EL (cell line): ENCODE measurements around the gene GLO1.
A peak's percentile ranks its signal among the peaks of the same experiment; 100 is the strongest.

Source experiments
- DNase-seq: peaks from one replicate; pipeline ENCODE4 v3.0.0-alpha.2; 2016

GLO1 gene

DNA sequence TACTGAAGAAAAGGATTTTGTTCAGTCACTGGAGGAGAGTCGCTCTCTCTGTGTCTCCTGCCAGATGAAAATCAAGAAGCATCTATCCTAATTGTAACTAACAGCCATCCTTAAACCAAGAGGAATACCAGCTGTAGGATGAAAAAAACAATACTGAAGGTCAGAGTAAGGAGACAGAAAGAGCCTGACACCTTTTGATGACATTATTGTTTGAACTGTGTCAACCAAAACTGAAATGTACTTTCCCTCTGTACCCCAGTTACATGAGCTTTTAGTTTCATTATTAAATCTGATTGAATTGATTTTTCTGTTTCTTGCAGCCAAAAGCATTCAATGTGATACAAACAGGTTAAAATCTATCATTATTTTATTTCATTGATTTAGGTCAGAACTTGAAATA is 46.0 kb downstream of the GLO1 start:
- DNase-seq, result no peak

DNA sequence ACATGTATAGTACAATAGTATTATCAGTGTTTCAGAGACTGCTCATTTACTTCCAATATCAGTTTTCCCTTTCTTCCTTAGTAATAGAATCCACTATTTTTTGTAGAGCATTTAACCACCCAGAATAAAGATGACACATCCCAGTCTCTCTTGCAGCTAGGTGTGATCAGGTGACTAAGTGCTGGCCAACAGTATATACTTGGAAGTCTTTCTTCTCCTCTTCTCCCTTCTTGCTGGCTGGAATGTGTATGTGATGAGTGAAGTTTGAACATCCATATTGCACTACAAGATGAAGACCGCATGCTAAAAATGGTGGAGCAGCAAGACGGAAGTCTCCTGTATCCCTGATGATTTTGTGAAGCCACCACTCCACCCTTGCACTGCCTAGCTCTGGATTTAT is 48.7 kb downstream of the GLO1 start:
- no peak for DNase-seq

DNA sequence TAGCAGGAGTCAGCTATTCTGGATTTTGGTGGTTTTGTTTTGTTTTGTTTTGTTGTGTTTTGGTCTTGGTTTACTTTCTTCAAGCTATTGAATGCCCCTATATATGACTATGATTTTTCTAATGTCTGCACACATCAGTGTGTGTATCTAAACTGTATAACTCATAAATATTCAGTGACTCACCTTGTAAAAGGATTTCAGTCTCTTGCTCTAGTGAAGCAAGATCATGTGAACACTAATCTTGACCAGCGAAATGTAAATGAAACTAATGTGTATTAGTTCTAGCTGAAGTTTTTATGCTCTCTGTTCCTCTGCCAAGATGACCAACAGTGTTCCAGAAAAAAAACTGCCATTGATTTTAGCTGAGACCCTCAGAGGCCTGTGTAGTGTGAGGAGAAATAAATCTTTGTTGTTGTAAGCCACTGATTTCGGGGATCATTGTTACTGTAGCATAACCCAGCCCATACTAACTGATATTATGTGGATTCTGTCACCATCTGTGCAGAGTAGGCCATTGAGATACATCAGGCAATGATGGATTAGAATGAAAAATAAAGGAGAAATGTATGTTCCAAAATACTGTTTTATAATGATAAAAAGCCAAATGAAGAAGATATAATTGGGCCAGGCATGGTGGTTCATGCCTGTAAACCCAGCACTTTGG is 51.7 kb downstream of the GLO1 start:
- no peak for DNase-seq

DNA sequence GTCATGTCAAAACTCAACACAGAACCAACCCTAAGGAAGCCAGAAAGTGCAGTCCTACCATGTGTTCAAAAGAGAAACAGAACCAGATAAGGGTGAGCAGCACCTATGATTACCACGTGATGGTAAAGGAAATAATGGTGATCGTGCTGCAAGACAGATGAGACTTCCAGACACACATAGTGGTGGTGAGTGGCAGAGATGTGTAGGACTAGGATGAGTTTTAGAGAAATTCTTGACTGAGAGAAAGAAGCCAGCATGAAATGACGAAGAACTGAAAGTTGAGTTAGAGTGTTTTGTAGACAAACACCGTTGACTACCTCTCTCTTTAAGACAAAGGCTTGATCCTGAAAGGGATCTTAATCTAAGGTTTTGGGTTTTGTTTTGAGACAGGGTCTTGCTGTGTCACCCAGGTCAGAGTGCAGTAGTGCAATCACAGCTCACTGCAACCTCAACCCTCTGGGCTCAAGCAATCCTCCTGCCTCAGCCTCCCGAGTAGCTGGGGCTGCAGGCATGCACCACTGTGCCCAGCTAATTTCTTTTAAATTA is 52.7 kb downstream of the GLO1 start:
- no peak for DNase-seq

DNA sequence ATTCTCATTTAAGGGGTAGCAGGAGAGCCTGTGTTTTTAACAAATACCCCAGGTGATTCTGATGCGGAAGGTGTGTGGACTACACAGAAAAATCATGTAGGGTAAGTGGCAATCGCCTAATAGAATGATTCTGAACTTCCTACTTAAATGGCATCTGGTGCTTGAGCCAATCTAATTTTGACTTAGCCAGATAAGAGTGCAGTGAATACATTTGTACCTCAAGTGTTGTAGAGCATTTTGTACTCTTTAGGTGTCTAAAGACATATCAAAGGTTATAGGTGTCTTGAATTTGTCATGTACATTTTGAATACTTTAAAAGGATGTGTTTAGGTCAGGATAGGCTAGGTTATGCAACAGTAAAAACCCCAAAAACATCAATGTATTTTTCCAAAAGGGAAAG is 53.2 kb downstream of the GLO1 start:
- DNase-seq, result no peak

DNA sequence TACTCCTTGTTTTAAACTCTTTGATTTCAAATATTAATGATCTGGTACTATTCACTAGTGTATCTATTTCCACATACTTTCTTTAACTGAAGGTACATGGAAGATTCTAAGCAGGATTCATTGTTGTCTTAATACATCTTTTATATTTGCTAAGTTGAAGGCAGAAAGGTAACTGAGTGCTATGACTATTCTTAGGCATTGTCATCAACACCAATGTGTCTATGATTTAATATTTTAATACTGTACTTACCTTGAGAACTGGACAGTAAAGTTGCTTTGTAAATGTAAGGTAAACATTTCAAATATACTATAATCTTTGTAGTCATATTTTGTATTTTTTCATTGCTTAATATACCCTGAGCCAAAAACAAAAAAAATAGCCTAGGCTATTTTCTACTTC is 54.3 kb downstream of the GLO1 start:
- no peak for DNase-seq

DNA sequence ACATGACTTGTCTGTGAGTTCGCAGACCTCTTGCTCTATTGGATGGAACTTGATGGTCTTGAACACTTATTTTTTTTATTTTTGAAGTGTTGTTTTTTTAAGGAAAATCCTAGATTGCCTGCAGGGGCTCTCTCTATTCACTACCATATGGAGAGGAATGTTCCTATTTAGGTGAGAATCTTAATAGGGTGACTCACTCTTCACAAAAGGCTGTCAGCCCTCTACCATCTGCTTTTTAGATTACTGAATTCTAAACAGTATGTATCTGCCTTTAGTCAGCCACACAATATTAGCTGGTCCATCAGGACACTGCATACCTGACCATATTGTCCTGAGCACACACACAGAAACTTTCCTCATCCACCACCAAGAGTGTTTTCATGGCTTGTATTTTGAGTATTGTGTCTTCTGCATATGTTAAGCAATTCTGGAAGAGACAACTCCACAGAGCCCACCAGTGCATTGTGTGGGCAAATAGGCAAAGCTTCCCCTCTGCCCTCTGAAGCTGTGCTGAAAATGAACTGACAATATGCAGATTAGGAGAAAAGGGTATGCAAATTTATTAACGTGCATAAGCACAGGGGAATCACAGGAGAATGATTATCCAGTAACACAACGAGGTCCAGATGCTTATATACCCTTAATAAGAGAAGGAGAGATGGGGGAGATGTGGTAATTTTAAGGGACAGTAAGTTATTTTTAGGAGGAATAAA is 56.6 kb downstream of the GLO1 start:
- DNase-seq, result peak; percentile 26

DNA sequence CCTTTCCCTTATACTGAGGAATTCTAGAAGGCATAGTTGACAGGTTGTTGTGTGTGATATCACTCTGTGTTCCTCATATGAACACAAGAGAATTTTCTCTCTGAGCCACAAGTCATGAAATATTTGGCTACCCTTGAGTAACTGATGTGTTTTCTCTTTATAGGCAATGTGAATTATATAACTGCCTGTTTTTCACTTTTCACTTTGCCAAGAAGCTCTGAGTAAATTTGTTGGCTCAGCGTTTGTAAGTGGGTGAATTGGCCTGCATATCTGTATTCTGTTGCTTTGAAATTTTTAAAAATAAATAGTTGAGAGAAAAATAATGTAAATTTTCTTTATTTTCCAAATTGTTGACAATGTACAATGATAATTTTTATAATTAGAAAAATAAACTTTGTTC is 58.0 kb downstream of the GLO1 start:
- no peak for DNase-seq

DNA sequence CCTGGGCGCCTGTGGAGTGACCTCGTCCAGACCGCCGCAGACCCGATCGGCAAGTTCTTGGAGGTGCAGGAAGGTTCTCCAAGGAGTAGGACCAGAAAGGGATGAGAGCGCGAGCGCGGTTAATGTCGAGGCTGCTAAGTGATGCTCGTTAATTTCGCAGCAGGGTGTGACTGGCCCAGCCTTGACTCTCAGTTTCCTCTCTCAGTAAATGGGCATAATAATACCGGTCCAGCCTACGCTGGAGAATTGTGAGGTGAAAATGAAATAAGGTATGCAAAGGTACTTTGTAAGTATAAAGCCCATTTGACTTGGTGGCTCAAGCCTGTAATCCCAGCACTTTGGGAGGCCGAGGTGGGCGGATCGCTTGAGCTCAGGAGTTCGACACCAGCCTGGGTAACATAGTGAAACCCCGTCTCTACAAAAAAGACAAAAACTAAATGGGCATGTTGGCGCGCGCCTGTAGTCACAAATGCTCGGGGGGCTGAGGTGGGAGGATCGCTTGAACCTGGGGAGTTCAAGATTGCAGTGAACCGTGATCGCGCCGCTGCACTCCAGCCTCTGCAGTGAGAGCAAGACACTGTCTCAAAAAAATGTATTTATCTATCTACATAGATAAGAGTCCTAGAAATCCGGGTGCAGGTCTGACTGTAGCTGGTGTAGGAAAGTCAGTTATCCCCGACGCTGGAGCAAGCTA is 62.6 kb downstream of the GLO1 start:
- DNase-seq, result peak; percentile 7

DNA sequence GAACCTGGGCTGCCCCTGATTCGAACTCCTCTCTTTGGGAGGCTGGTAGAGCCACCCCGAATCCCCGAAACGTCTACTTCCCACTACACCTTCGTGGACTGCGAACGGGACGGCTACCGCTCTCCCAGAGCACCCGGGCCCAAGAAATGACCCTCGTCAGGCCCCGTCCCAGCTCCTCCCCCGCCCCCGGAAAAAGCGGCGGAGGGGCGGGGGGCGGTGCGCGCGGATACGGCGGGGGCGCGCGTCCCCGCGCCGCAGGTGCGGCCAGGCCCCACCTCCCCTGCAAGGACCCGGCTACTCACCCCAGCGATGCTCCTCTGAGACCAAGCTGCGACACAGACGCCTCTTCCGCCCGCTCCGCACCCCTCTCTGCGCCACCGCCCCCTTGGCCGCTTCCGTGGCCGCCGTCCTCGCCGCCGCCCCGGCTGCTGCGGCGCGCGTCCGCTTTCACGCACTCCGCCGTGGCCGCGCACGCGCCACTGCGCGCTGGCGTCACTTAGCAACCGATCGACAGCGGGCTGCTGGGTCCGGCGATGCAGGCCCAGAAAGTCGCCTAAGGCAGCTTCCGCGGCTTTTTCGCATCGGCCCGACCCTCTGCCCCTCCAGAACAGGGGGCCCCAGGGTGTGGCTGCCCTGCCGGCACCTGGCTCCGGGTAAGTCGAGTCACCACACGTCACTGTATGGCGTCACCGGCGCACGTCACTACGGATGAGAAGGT is 63.3 kb downstream of the GLO1 start, which contains the start of gene BTBD9:
TSS of gene BTBD9 (minus strand) at position 432 of the 718 bp plus-strand sequence.
- DNase-seq, result peak; percentile 81

DNA sequence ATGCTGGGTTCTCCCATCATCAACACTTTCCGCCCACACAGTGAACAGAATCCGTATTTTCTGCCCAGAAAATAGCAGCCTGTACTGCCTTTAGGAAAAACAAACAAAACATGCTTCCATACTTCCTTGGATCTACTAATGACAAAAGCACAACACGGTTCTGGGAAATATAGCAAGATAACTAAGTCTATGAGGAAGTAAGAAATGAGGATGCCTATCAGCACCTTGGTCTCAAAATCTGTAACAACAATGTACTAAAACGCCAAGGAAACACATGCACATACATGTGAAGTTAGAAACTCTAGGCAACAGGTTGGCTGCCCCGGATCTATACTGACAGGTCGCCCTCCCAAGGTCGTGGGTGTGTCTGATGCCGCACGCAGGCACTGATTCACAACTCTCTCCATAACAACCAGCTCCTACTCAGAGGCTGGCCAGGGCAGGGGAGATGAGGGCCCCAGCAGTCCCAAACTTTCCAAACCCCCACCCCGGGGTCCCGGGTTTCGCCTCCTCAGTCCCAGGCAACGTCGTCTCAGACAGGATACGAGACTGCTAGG is 63.9 kb downstream of the GLO1 start:
- peak; percentile 53 for DNase-seq

DNA sequence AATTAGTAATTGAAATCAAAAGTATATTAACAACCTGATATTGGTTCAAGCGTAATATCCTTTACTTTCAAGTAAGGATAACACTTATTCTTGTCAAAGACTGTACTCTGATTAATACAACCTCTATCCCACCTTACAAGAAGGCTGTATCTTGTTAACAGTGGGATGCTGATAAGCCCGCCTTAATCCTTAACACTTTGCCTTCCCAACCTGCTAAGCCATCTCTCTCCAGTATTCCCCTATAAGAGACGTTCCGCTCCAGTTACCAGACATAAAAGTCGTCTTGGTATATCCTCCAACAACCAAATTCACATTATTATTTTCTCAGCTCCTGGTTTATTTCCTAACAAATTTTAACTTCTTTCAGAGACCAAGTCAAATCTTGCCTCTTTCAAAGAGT is 65.2 kb downstream of the GLO1 start:
- DNase-seq, result no peak

DNA sequence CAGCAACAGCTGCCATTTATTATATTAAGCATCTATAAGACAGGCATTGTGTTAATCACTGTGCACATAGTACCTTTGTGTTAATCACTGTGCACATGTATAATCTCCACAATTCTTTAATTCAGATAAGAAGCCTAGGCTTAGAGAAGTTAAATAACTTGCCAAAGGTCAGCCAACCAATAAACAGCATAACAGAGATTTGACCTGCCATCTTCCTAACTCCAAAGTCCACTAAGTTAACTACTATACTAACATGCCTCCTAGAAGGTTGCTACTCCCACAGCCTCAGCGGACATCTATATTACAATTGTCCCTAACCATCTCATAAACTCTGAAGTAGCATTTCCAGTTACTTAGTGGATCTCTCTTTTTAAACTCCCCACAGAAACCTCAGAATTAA is 66.9 kb downstream of the GLO1 start:
- no peak for DNase-seq

DNA sequence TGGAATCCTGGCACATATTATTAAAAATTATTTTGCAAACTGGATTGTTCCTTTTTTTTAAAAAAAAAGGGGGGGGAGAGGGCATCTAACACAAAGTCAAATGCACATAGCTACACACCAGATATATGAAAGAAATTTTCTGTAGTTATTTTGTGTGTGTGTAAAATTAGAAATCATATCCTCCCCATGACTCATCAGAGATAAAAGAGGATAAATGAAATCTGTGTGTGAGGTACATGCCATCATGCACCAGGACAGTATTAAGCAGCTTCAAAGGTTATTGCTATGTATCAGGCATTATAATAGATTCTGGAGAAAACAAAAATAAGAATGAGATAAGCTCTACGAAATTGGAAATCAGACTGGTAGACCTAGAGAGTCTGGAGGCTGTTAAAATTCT is 68.4 kb downstream of the GLO1 start:
- no peak for DNase-seq

DNA sequence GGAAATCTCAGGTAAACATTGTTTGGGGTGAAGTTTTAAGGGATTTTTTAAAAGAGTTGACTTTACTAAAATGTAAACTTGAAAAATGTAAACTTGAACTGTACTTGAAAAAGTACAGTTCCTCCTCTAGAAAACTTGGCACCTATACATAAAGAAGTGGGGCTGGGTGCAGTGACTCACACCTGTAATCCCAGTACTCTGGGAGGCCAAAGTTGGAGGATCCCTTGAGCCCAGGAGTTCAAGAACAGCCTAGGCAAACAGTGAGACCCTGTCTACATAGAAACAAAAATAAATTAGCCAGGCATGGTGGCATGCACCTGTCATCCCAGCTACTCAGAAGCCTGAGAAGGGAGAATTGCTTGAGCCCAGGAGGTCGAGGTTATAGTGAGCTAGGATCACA is 70.5 kb downstream of the GLO1 start:
- DNase-seq, result no peak

DNA sequence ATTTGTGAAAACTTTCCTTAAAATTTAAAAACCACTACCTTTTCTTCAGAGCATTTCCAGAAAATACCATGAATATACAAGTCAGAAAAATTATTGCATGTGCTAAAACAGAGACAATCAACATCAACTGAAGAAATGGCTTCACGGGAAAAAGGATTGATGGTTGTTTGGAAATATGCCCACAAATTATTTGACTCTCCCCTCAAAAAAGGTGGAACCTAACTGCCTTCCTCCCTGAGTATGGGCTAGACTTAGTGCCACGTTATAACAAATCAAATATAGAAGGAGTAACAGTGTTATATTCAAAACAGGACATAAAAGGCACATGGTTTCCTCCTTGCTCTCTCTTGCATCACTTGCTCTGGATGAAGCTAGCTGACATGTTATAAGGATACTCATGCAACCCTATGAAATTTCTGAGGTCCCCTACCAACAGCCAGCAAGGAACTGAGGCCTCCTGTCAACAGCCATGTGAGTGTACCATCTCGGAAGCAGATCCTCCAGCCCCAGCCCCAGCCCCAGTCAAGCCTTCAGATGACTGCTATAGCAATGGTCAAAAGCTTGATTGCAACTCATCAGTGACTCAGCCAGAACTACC is 71.7 kb downstream of the GLO1 start:
- DNase-seq, result no peak
